Spleen (tissue), 7 donors: Measurements from ENCODE around the gene LDLRAP1.

Experiments
- CTCF ChIP-seq, 11 experiments: fragments of 200-600 bp in 7 of 11; fragments of 450-650 bp in 4 of 11; sonication (generic) in 4 of 11; IDR thresholded peaks in 8 of 11; conservative IDR thresholded peaks in 3 of 11; 1 replicate in 7 of 11; 2 replicates in 4 of 11; pipeline versions ENCODE4 v1.4.0 to v1.8.0; 2016 to 2021; ENCODE audit warnings: antibody characterized with exemption in 11 of 11, inconsistent platforms in 4 of 11, mild to moderate bottlenecking in 1 of 11
- POLR2A ChIP-seq, 3 donors: fragments of 450-650 bp; IDR thresholded peaks; one replicate each; pipeline ENCODE4 v1.5.1; 2017; ENCODE audit warnings: antibody characterized with exemption in 3 of 3, mild to moderate bottlenecking in 1 of 3
- POLR2AphosphoS5 ChIP-seq, 3 donors: sonication (generic); formaldehyde crosslinking; IDR thresholded peaks; one replicate each; pipeline ENCODE4 v1.5.1; 2017; ENCODE audit warnings: antibody characterized with exemption in 3 of 3
- donor health status: DM: no; HTN: no; CAD: no; lungs with moderate emphysema.
- donor health status: DM: no; HTN: no; CAD: no.
- donor health status: DM: no; HTN: no; CAD: no.

GRCh38 chr1:25494952-25495351 lies 48.5 kb upstream of the LDLRAP1 start:
- TF ChIP-seq CTCF (IDR thresholded peaks at IDR 0.05 in 8 of 11, conservative IDR thresholded peaks at IDR 0.05 in 3 of 11) = no peak
- no peak for TF ChIP-seq POLR2A (IDR thresholded peaks at IDR 0.05)
- no peak for TF ChIP-seq POLR2AphosphoS5 (IDR thresholded peaks at IDR 0.05)
